SJCRH30 (cell line): ENCODE data around the gene CCDC188. TPM values are rescaled to one million over a fixed set of nuclear protein-coding genes. Genes with fewer than 3 reads are reported as not detected.

Experiments used
- total RNA-seq: library from RNA; depleted of rRNA; stranded (reverse); fragments of >200 nt; shearing (Covaris generic); gene quantifications from 2 replicates; pipeline ENCODE4 v1.2.3, GENCODE V29; 2014; rRNA removed

The CCDC188 gene
- total RNA-seq, 1 experiment from 2014 or later = not detected

Other genes starting within 250 kb of the CCDC188 start
- gene COMT, start 209.3 kb downstream of the CCDC188 start, total RNA-seq = 69.2 and 74.6 TPM in 2 replicates
- gene TXNRD2, start 209.2 kb downstream of the CCDC188 start, total RNA-seq = 17.0 and 17.2 TPM in 2 replicates
- 4.2 and 9.0 TPM in 2 replicates for gene ARVCF, start 134.2 kb downstream of the CCDC188 start, total RNA-seq
- gene TANGO2, start 129.9 kb downstream of the CCDC188 start, total RNA-seq = 8.1 and 9.4 TPM in 2 replicates
- gene DGCR8, start 70.8 kb downstream of the CCDC188 start, total RNA-seq = 30.0 and 39.3 TPM in 2 replicates
- gene RANBP1, start 35.0 kb downstream of the CCDC188 start, total RNA-seq = 624 and 627 TPM in 2 replicates
- gene TRMT2A, start 33.8 kb downstream of the CCDC188 start, total RNA-seq = 23.6 and 28.3 TPM in 2 replicates
- 13.6 and 16.4 TPM in 2 replicates for gene ZDHHC8, start 19.3 kb downstream of the CCDC188 start, total RNA-seq
- gene RTN4R, start 117.3 kb upstream of the CCDC188 start, total RNA-seq = 0.10 and 0.30 TPM in 2 replicates
- 25.8 and 31.1 TPM in 2 replicates for gene DGCR6L, start 169.0 kb upstream of the CCDC188 start, total RNA-seq
- 22.7 and 24.3 TPM in 2 replicates for gene ZNF74, start 243.1 kb upstream of the CCDC188 start, total RNA-seq